ENCODE results near the gene CASD1. TPM values are rescaled to one million over a fixed set of nuclear protein-coding genes. Genes with fewer than 3 reads are reported as not detected.

CASD1 gene
- total and polyA plus RNA-seq, 2 donors = 20.2 to 34.2 TPM

DNA sequence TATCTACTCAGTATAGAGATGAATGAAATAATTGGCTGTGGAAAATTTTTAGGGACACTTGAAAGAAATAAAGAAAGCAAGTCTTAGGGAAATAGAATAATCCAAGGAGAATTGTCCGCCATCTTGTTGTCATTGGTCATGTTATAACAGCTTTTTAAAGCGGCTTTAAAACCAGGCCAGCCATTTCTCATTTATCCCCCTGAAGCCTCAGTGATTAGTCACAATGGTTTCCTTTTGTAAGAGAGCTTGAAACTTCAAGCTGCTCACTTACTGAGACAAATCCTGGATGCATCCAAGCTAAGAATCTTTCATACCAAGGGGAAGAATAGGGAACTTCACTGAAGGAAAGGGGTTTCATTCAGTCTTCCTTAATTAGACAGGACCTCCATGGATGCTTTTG is 78.5 kb downstream of the CASD1 start:
- Histone ChIP-seq H3K36me3 (ENCODE audit: control insufficient read depth in 2 of 2, insufficient read depth in 2 of 2, low read length in 1 of 2) (peaks cover 0 to 3% of the 10 kb centered on the region in 2 donors), H3K27me3 (ENCODE audit: control insufficient read depth in 2 of 2, insufficient read depth in 1 of 2, low read length in 1 of 2) (no peaks in the 10 kb centered on the region), H3K4me3 (ENCODE audit: low read length in 2 of 2) (no peak overlapping the region), H3K9me3 (ENCODE audit: control insufficient read depth in 2 of 2, insufficient read depth in 1 of 2, low read length in 1 of 2) (no peaks in the 10 kb centered on the region), H3K27ac (ENCODE audit: low read depth in 1 of 2, low read length in 1 of 2) (no peak overlapping the region), H3K4me1 (ENCODE audit: control insufficient read depth in 2 of 2, insufficient read depth in 2 of 2, low read length in 2 of 2) (no peaks in the 10 kb centered on the region)
- 98% methylated on average over 2 of the region's 2 CpGs for WGBS
- no peak for DNase-seq (ENCODE audit: low read depth in 6 of 9, low spot score in 9 of 9)

DNA sequence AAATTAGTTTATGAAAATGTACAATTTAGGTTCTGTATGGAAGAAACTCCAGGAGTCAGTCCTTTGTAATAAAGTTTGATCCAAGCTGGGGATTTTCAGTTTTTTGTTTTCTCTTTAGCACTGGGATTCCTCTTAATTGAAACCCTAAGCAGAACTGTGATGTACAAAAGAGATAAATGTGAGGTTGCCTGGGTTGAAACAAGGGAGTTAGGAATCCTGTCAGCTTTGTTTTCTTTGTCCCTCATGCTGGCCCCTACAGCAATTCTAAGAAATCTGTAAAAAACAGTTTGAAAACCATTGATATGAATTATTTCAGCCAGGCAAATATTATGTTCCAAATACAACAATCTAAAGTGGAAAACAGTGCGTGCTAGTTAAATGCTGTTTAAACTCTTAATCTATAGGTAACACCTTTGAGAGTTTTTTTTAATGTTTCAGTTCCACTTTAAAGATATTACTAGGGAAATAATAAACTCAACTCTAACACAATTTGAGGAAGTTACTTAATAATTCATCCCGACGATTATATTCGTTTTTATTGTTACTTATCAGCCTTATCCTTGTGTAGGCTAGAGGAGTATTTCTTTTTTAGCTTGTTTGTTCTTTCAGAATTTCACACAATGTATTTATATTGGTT is 81.0 kb downstream of the CASD1 start:
- no peaks in the 10 kb centered on the region for H3K36me3 ChIP-seq (ENCODE audit: control insufficient read depth in 2 of 2, insufficient read depth in 2 of 2, low read length in 1 of 2)

DNA sequence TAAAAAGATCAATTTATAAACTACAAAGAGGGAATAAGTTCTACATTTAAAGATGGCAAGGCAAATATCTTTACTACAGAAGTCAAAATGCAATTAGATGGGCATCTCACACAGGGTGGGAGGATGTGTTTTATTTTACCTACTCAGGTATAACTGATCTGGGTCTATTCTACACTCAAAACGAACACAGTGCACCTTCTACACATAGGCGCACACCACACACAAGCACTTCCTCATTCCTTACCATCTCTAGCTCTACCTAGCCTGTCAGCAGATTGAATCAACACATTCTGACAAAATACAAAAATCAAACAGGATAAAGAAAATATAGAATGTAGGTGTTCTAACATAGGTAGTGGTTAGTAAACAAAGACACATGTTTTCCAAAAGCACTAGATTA is 81.6 kb downstream of the CASD1 start:
- H3K4me3 ChIP-seq (ENCODE audit: low read length in 2 of 2) = no peak overlapping the region
- H3K27ac ChIP-seq (ENCODE audit: low read depth in 1 of 2, low read length in 1 of 2) = no peak overlapping the region
- H3K4me1 ChIP-seq (ENCODE audit: control insufficient read depth in 2 of 2, insufficient read depth in 2 of 2, low read length in 2 of 2) = no peaks in the 10 kb centered on the region
- WGBS = 48% methylated on average over 2 of the region's 2 CpGs
- no peaks in the 10 kb centered on the region for H3K27me3 ChIP-seq (ENCODE audit: control insufficient read depth in 2 of 2, insufficient read depth in 1 of 2, low read length in 1 of 2)
- no peak for DNase-seq (ENCODE audit: low read depth in 6 of 9, low spot score in 9 of 9)
- no peaks in the 10 kb centered on the region for H3K36me3 ChIP-seq (ENCODE audit: control insufficient read depth in 2 of 2, insufficient read depth in 2 of 2, low read length in 1 of 2)
- H3K9me3 ChIP-seq (ENCODE audit: control insufficient read depth in 2 of 2, insufficient read depth in 1 of 2, low read length in 1 of 2) = no peaks in the 10 kb centered on the region

More for the DNA sequence above, 81.0 kb downstream of the CASD1 start:
- Histone ChIP-seq H3K9me3 (ENCODE audit: control insufficient read depth in 2 of 2, insufficient read depth in 1 of 2, low read length in 1 of 2) (no peaks in the 10 kb centered on the region), H3K4me3 (ENCODE audit: low read length in 2 of 2) (no peak overlapping the region), H3K27me3 (ENCODE audit: control insufficient read depth in 2 of 2, insufficient read depth in 1 of 2, low read length in 1 of 2) (no peaks in the 10 kb centered on the region), H3K27ac (ENCODE audit: low read depth in 1 of 2, low read length in 1 of 2) (no peak overlapping the region), H3K4me1 (ENCODE audit: control insufficient read depth in 2 of 2, insufficient read depth in 2 of 2, low read length in 2 of 2) (no peaks in the 10 kb centered on the region)
- WGBS = 23% methylated on average over 4 of the region's 4 CpGs
- DNase-seq (ENCODE audit: low read depth in 6 of 9, low spot score in 9 of 9) = no peak

DNA sequence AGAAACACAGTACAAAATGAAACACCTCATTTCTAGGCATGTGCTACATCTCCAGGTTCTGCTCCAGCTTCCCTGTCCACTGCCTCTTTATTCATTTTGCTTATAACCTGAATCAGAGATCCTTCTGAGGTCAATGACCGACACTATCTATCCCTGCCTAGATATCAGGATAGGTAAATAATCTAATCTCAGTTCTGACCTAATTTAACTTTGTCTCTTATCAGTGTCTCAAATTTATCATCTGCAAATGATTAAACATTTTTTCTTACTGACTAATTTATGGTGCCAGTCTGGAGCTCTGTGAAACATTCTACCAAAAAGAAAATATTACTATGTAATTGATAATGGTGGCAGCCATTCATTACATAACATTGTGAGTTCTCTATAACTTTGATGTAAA is 85.3 kb downstream of the CASD1 start:
- no peak for DNase-seq (ENCODE audit: low read depth in 6 of 9, low spot score in 9 of 9)

DNA sequence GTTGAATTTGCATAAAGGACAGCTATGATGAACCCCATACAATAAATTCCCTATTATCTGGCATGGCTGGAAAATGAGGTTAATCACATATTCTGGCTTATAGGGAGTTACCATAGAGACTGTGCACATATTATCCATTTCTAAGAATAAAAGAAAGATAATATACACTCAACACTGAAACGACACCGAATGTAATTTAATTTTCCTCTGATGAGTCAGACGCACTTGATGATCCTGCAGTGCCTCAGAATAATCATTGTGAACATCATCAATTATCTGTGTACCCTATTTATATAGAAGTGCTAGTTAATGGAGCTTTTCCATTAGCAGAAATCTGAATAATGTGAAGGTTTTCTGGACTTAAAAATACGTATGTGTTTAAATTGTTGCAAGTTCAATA is 86.1 kb downstream of the CASD1 start:
- WGBS = 96% methylated on average over 4 of the region's 4 CpGs
- Histone ChIP-seq H3K4me1 (ENCODE audit: control insufficient read depth in 2 of 2, insufficient read depth in 2 of 2, low read length in 2 of 2) (no peaks in the 10 kb centered on the region), H3K4me3 (ENCODE audit: low read length in 2 of 2) (no peak overlapping the region), H3K27me3 (ENCODE audit: control insufficient read depth in 2 of 2, insufficient read depth in 1 of 2, low read length in 1 of 2) (no peaks in the 10 kb centered on the region), H3K36me3 (ENCODE audit: control insufficient read depth in 2 of 2, insufficient read depth in 2 of 2, low read length in 1 of 2) (no peaks in the 10 kb centered on the region), H3K27ac (ENCODE audit: low read depth in 1 of 2, low read length in 1 of 2) (no peak overlapping the region), H3K9me3 (ENCODE audit: control insufficient read depth in 2 of 2, insufficient read depth in 1 of 2, low read length in 1 of 2) (no peaks in the 10 kb centered on the region)
- DNase-seq (ENCODE audit: low read depth in 6 of 9, low spot score in 9 of 9) = no peak

More for the DNA sequence above, 85.3 kb downstream of the CASD1 start:
- no peak overlapping the region for H3K27ac ChIP-seq (ENCODE audit: low read depth in 1 of 2, low read length in 1 of 2)
- H3K4me1 ChIP-seq (ENCODE audit: control insufficient read depth in 2 of 2, insufficient read depth in 2 of 2, low read length in 2 of 2) = no peaks in the 10 kb centered on the region
- H3K4me3 ChIP-seq (ENCODE audit: low read length in 2 of 2) = no peak overlapping the region
- WGBS = 93% methylated on average over 1 of the region's 1 CpG
- H3K36me3 ChIP-seq (ENCODE audit: control insufficient read depth in 2 of 2, insufficient read depth in 2 of 2, low read length in 1 of 2) = no peaks in the 10 kb centered on the region
- no peaks in the 10 kb centered on the region for H3K9me3 ChIP-seq (ENCODE audit: control insufficient read depth in 2 of 2, insufficient read depth in 1 of 2, low read length in 1 of 2)
- no peaks in the 10 kb centered on the region for H3K27me3 ChIP-seq (ENCODE audit: control insufficient read depth in 2 of 2, insufficient read depth in 1 of 2, low read length in 1 of 2)

DNA sequence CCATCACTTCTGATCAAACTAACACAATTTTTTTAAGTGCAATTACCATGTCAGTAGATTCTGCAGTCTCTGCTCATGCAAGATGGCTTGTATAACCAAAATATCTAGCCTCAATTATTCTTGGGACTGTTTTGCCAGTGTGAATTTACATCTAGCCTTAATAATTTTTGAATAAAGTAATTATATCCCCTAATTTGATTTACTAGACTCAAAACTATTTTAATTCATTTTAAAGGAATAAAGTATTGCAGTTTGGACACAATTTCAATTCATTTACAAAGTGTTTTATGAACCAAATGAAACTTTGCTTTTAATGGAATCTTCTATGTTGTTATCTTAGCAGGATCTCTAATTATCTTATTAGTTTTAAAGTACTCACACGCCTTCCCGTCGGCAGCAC is 90.7 kb downstream of the CASD1 start:
- no peaks in the 10 kb centered on the region for H3K4me1 ChIP-seq (ENCODE audit: control insufficient read depth in 2 of 2, insufficient read depth in 2 of 2, low read length in 2 of 2)
- H3K27ac ChIP-seq (ENCODE audit: low read depth in 1 of 2, low read length in 1 of 2) = no peak overlapping the region
- WGBS = 98% methylated on average over 3 of the region's 3 CpGs
- H3K27me3 ChIP-seq (ENCODE audit: control insufficient read depth in 2 of 2, insufficient read depth in 1 of 2, low read length in 1 of 2) = no peaks in the 10 kb centered on the region
- H3K9me3 ChIP-seq (ENCODE audit: control insufficient read depth in 2 of 2, insufficient read depth in 1 of 2, low read length in 1 of 2) = no peaks in the 10 kb centered on the region
- no peaks in the 10 kb centered on the region for H3K36me3 ChIP-seq (ENCODE audit: control insufficient read depth in 2 of 2, insufficient read depth in 2 of 2, low read length in 1 of 2)
- no peak overlapping the region for H3K4me3 ChIP-seq (ENCODE audit: low read length in 2 of 2)
- DNase-seq (ENCODE audit: low read depth in 6 of 9, low spot score in 9 of 9) = no peak

DNA sequence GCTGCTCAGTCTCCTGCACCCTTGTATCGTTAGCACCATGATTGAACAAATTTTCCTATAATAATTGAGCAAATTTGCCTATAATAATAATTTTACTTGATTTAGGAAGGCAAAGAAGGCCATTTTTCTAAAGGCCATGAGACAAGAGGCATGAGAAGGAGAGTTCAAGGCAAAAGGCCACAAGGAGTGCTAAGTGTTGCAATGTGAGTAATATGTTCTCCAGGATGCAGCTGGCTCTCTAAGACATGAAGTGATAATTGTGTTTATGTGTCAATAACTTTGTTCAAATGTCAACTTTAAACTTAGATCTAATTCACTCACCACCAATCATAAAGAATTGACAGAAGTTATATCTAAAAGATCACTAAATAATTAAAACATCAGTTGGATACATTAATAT is 92.6 kb downstream of the CASD1 start:
- Histone ChIP-seq H3K36me3 (ENCODE audit: control insufficient read depth in 2 of 2, insufficient read depth in 2 of 2, low read length in 1 of 2) (no peaks in the 10 kb centered on the region), H3K27me3 (ENCODE audit: control insufficient read depth in 2 of 2, insufficient read depth in 1 of 2, low read length in 1 of 2) (no peaks in the 10 kb centered on the region), H3K9me3 (ENCODE audit: control insufficient read depth in 2 of 2, insufficient read depth in 1 of 2, low read length in 1 of 2) (no peaks in the 10 kb centered on the region), H3K4me1 (ENCODE audit: control insufficient read depth in 2 of 2, insufficient read depth in 2 of 2, low read length in 2 of 2) (no peaks in the 10 kb centered on the region), H3K27ac (ENCODE audit: low read depth in 1 of 2, low read length in 1 of 2) (no peak overlapping the region), H3K4me3 (ENCODE audit: low read length in 2 of 2) (no peak overlapping the region)
- no peak for DNase-seq (ENCODE audit: low read depth in 6 of 9, low spot score in 9 of 9)
- WGBS = 100% methylated on average over 1 of the region's 1 CpG

DNA sequence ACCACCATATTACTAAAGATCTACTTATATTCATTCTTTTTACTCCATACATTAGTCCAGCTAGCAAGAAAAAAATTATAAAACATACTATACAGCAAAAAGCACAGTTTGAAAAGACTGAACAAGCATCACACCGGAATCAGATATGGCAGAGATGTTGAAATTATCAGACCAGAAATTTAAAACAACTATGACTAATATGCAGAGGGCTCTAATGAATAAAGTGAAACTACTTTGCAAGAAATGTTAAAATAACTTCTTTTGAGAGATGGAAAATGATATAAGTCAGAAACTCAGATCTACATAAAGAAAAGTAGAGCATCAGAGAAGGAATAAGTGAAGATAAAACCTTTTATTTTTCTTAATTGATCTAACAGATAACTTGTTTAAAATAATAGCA is 95.4 kb downstream of the CASD1 start:
- Histone ChIP-seq H3K36me3 (ENCODE audit: control insufficient read depth in 2 of 2, insufficient read depth in 2 of 2, low read length in 1 of 2) (no peaks in the 10 kb centered on the region), H3K4me3 (ENCODE audit: low read length in 2 of 2) (no peak overlapping the region), H3K9me3 (ENCODE audit: control insufficient read depth in 2 of 2, insufficient read depth in 1 of 2, low read length in 1 of 2) (no peaks in the 10 kb centered on the region), H3K27ac (ENCODE audit: low read depth in 1 of 2, low read length in 1 of 2) (no peak overlapping the region), H3K4me1 (ENCODE audit: control insufficient read depth in 2 of 2, insufficient read depth in 2 of 2, low read length in 2 of 2) (no peaks in the 10 kb centered on the region), H3K27me3 (ENCODE audit: control insufficient read depth in 2 of 2, insufficient read depth in 1 of 2, low read length in 1 of 2) (no peaks in the 10 kb centered on the region)
- WGBS = 97% methylated on average over 1 of the region's 1 CpG
- DNase-seq (ENCODE audit: low read depth in 6 of 9, low spot score in 9 of 9) = no peak

All from thymus (tissue), 11 donors.